NCI-H187 treated with DMSO at 0.1 percent for 48 hours (cell line): ENCODE results near the gene TOP2B.

Experiments used
- DNase-seq: peaks from one replicate; lab custom pipeline; 2025; lab: John Stamatoyannopoulos, UW

Gene TOP2B

GRCh38 chr3:25664812-25665314 lies at the start of gene TOP2B:
Gene TOP2B (minus strand): TSS chr3:25664907. CDS start chr3:25664297, 610 bp downstream.
- peak; percentile 34 for DNase-seq

- DNase-seq, result no peak
Measured at GRCh38 chr3:25713341-25713985, 48.8 kb upstream of the TOP2B start.

GRCh38 chr3:25711090-25711489 lies 46.4 kb upstream of the TOP2B start:
- DNase-seq, result no peak

GRCh38 chr3:25708036-25708435 lies 43.3 kb upstream of the TOP2B start:
- DNase-seq, result no peak

- no peak for DNase-seq
Measured at GRCh38 chr3:25707268-25707926, 42.7 kb upstream of the TOP2B start.

GRCh38 chr3:25706213-25706612 lies 41.5 kb upstream of the TOP2B start:
- DNase-seq, result no peak

GRCh38 chr3:25697553-25697952 lies 32.8 kb upstream of the TOP2B start:
- DNase-seq, result no peak

GRCh38 chr3:25695731-25696420 lies 31.2 kb upstream of the TOP2B start:
- no peak for DNase-seq

- DNase-seq, result no peak
Measured at GRCh38 chr3:25693238-25693637, 28.5 kb upstream of the TOP2B start.

- no peak for DNase-seq
Measured at GRCh38 chr3:25692341-25692740, 27.6 kb upstream of the TOP2B start.

- no peak for DNase-seq
Measured at GRCh38 chr3:25690768-25691533, 26.2 kb upstream of the TOP2B start.

- DNase-seq, result no peak
Measured at GRCh38 chr3:25689226-25689625, 24.5 kb upstream of the TOP2B start.

- DNase-seq, result no peak
Measured at GRCh38 chr3:25687742-25688141, 23.0 kb upstream of the TOP2B start.

GRCh38 chr3:25686766-25687165 lies 22.1 kb upstream of the TOP2B start:
- no peak for DNase-seq

- DNase-seq, result no peak
Measured at GRCh38 chr3:25683882-25684281, 19.2 kb upstream of the TOP2B start.

GRCh38 chr3:25683410-25683809 lies 18.7 kb upstream of the TOP2B start:
- DNase-seq, result no peak

GRCh38 chr3:25679642-25680302 lies 15.1 kb upstream of the TOP2B start:
- no peak for DNase-seq

GRCh38 chr3:25679166-25679565 lies 14.5 kb upstream of the TOP2B start:
- no peak for DNase-seq

- DNase-seq, result no peak
Measured at GRCh38 chr3:25678581-25678980, 13.9 kb upstream of the TOP2B start.

GRCh38 chr3:25677121-25677520 lies 12.4 kb upstream of the TOP2B start:
- no peak for DNase-seq

- no peak for DNase-seq
Measured at GRCh38 chr3:25674670-25675069, 10.0 kb upstream of the TOP2B start.
